Measurements from ENCODE around the gene TULP3. TPM values are rescaled to one million over a fixed set of nuclear protein-coding genes. Genes with fewer than 3 reads are reported as not detected.
A peak's percentile ranks its signal among the peaks of the same experiment; 100 is the strongest.

The TULP3 gene, protein sequence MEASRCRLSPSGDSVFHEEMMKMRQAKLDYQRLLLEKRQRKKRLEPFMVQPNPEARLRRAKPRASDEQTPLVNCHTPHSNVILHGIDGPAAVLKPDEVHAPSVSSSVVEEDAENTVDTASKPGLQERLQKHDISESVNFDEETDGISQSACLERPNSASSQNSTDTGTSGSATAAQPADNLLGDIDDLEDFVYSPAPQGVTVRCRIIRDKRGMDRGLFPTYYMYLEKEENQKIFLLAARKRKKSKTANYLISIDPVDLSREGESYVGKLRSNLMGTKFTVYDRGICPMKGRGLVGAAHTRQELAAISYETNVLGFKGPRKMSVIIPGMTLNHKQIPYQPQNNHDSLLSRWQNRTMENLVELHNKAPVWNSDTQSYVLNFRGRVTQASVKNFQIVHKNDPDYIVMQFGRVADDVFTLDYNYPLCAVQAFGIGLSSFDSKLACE
- 22.1 and 23.3 TPM in 2 replicates for total RNA-seq (2012; rRNA removed)

- no peaks in the 10 kb centered on the region for H3K9me3 ChIP-seq (replicated peaks; ENCODE audit: low read length)
Observed at GRCh38 chr12:2890388-2891239, at the start of gene TULP3. TULP3 (plus strand) TSS chr12:2890891; CDS start chr12:2890948, 57 bp downstream.

GRCh38 chr12:2841056-2841650 lies 49.5 kb upstream of the TULP3 start:
- no peaks in the 10 kb centered on the region for H3K9me3 ChIP-seq (replicated peaks; ENCODE audit: low read length)
- no peak overlapping the region for H3K4me3 ChIP-seq (ENCODE audit: low read length)
- H3K9ac ChIP-seq (ENCODE audit: low read depth, low read length): no peak overlapping the region
- peaks cover 15% of the 10 kb centered on the region for H3K4me1 ChIP-seq (ENCODE audit: control insufficient read depth, insufficient read depth, low read length)
- no peaks in the 10 kb centered on the region for H3K36me3 ChIP-seq (ENCODE audit: insufficient read depth, low read length)
- no peaks in the 10 kb centered on the region for H3K27me3 ChIP-seq (ENCODE audit: control insufficient read depth, insufficient read depth, low read length)
- no peak overlapping the region for H3K4me2 ChIP-seq (ENCODE audit: low read length)

More at GRCh38 chr12:2890388-2891239, at the start of gene TULP3:
- H3K4me1 ChIP-seq (ENCODE audit: control insufficient read depth, insufficient read depth, low read length): peaks cover 27% of the 10 kb centered on the region
- H3K4me3 ChIP-seq (ENCODE audit: low read length): peak within 1 kb of the TSS; percentile 98
- H3K36me3 ChIP-seq (ENCODE audit: insufficient read depth, low read length): peaks cover 13% of the 10 kb centered on the region
- H3K4me2 ChIP-seq (ENCODE audit: low read length): peak within 1 kb of the TSS; percentile 88
- H3K9ac ChIP-seq (ENCODE audit: low read depth, low read length): peak within 1 kb of the TSS; percentile 94
- no peaks in the 10 kb centered on the region for H3K27me3 ChIP-seq (ENCODE audit: control insufficient read depth, insufficient read depth, low read length)

DNA sequence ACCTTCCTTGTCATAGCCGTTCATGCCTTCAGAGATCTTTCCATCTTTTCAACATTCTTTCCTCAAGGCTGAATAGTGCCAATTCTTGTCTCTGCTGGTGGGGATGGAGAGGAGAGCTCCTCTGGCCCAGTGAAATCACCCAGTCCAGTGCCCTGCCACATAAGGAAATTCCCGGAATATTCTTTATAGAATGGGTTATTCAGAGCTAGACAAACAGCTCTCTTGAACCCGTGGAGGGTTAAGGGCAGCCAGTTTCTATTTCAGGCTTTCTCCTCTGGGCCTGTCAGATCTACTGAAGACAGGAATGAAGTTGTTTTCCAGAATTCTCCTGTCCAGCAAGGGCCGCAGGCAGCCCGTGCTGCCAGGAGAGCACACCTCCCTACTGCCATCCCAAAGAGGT lies 47.7 kb upstream of the TULP3 start:
- peaks cover 19% of the 10 kb centered on the region for H3K4me1 ChIP-seq (ENCODE audit: control insufficient read depth, insufficient read depth, low read length)
- H3K36me3 ChIP-seq (ENCODE audit: insufficient read depth, low read length): no peaks in the 10 kb centered on the region
- H3K9ac ChIP-seq (ENCODE audit: low read depth, low read length): no peak overlapping the region
- H3K27me3 ChIP-seq (ENCODE audit: control insufficient read depth, insufficient read depth, low read length): no peaks in the 10 kb centered on the region
- H3K4me2 ChIP-seq (ENCODE audit: low read length): no peak overlapping the region
- no peaks in the 10 kb centered on the region for H3K9me3 ChIP-seq (replicated peaks; ENCODE audit: low read length)
- H3K4me3 ChIP-seq (ENCODE audit: low read length): no peak overlapping the region

DNA sequence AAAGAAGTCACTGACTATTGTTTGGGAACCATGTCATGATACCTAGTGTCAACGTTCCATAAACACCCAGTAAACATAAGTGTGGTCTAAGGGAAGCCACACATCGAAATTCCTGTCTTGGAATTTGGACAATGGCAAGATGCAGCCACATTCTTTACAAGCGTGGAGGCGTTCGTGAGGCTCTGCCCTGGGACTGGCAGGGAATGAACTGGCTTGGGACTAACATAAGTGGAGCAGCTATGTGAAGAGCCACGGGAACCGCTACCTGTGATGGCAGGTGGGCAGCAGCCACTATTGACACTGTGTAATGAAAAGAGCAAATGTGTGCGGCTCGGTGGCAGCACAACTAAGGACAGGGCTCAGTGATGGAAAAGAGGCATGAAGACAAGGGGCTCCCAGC lies 45.9 kb upstream of the TULP3 start:
- H3K27me3 ChIP-seq (ENCODE audit: control insufficient read depth, insufficient read depth, low read length): no peaks in the 10 kb centered on the region
- H3K4me1 ChIP-seq (ENCODE audit: control insufficient read depth, insufficient read depth, low read length): peaks cover 19% of the 10 kb centered on the region
- H3K4me2 ChIP-seq (ENCODE audit: low read length): peak overlapping the region; percentile 4
- H3K36me3 ChIP-seq (ENCODE audit: insufficient read depth, low read length): no peaks in the 10 kb centered on the region
- no peak overlapping the region for H3K4me3 ChIP-seq (ENCODE audit: low read length)
- H3K9ac ChIP-seq (ENCODE audit: low read depth, low read length): no peak overlapping the region
- H3K9me3 ChIP-seq (replicated peaks; ENCODE audit: low read length): no peaks in the 10 kb centered on the region

- Histone ChIP-seq H3K9ac (ENCODE audit: low read depth, low read length) (no peak overlapping the region), H3K9me3 (replicated peaks; ENCODE audit: low read length) (no peaks in the 10 kb centered on the region), H3K4me3 (ENCODE audit: low read length) (no peak overlapping the region), H3K4me2 (ENCODE audit: low read length) (peak overlapping the region; percentile 4), H3K36me3 (ENCODE audit: insufficient read depth, low read length) (no peaks in the 10 kb centered on the region), H3K27me3 (ENCODE audit: control insufficient read depth, insufficient read depth, low read length) (no peaks in the 10 kb centered on the region), H3K4me1 (ENCODE audit: control insufficient read depth, insufficient read depth, low read length) (peaks cover 19% of the 10 kb centered on the region)
Observed at GRCh38 chr12:2845280-2845679, 45.4 kb upstream of the TULP3 start.

- H3K36me3 ChIP-seq (ENCODE audit: insufficient read depth, low read length): no peaks in the 10 kb centered on the region
- no peaks in the 10 kb centered on the region for H3K9me3 ChIP-seq (replicated peaks; ENCODE audit: low read length)
- H3K27me3 ChIP-seq (ENCODE audit: control insufficient read depth, insufficient read depth, low read length): no peaks in the 10 kb centered on the region
- H3K9ac ChIP-seq (ENCODE audit: low read depth, low read length): no peak overlapping the region
- no peak overlapping the region for H3K4me3 ChIP-seq (ENCODE audit: low read length)
- H3K4me1 ChIP-seq (ENCODE audit: control insufficient read depth, insufficient read depth, low read length): no peaks in the 10 kb centered on the region
- no peak overlapping the region for H3K4me2 ChIP-seq (ENCODE audit: low read length)
Observed at GRCh38 chr12:2851931-2852330, 38.8 kb upstream of the TULP3 start.

- no peak overlapping the region for H3K9ac ChIP-seq (ENCODE audit: low read depth, low read length)
- H3K4me2 ChIP-seq (ENCODE audit: low read length): peak overlapping the region; percentile 57
- H3K4me3 ChIP-seq (ENCODE audit: low read length): no peak overlapping the region
- peaks cover 12% of the 10 kb centered on the region for H3K36me3 ChIP-seq (ENCODE audit: insufficient read depth, low read length)
- no peaks in the 10 kb centered on the region for H3K4me1 ChIP-seq (ENCODE audit: control insufficient read depth, insufficient read depth, low read length)
- H3K9me3 ChIP-seq (replicated peaks; ENCODE audit: low read length): no peaks in the 10 kb centered on the region
- no peaks in the 10 kb centered on the region for H3K27me3 ChIP-seq (ENCODE audit: control insufficient read depth, insufficient read depth, low read length)
Observed at GRCh38 chr12:2853626-2854025, 37.1 kb upstream of the TULP3 start.

DNA sequence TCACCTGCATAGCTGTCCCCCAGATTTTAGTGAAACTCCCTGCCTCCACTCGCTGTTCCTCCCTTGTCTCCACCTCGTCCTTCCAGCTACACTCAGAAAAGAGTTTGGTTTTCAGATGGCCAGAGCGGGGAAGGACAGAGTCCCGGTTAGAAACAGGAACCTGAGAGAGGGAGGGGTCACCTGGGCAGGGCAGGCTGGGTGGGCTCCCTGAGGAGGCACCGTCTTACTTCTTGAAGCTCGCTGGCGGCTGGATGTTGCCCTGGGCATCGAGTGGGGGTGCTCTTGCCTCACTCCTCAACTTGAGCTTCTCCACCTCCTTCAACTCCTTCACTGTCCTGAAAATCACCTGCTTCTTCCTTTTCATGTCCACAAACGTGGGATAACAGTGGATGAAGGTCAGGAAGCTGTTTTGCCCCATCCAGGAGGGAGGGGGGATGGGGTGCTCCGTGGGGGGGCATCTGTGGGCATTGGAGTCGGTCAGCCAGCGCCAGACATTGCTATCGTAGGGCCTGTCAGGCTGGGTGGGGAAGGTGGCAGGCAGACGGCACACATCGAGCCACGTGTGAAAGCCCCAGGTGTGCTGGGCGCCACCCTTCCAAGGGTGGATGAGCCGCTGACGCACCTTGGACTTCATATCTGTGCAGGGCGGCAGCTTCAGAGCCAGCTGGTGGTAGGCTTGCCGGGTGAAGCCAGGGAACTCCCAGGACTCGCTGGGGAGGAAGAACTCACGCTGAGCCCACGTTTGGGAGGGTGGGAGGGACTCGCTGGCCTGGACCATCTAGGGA lies 35.8 kb upstream of the TULP3 start:
- Histone ChIP-seq H3K9me3 (replicated peaks; ENCODE audit: low read length) (no peaks in the 10 kb centered on the region), H3K9ac (ENCODE audit: low read depth, low read length) (no peak overlapping the region), H3K4me3 (ENCODE audit: low read length) (no peak overlapping the region), H3K27me3 (ENCODE audit: control insufficient read depth, insufficient read depth, low read length) (no peaks in the 10 kb centered on the region), H3K36me3 (ENCODE audit: insufficient read depth, low read length) (peaks cover 22% of the 10 kb centered on the region), H3K4me1 (ENCODE audit: control insufficient read depth, insufficient read depth, low read length) (no peaks in the 10 kb centered on the region), H3K4me2 (ENCODE audit: low read length) (no peak overlapping the region)

GRCh38 chr12:2855546-2855945 lies 35.1 kb upstream of the TULP3 start:
- no peak overlapping the region for H3K4me2 ChIP-seq (ENCODE audit: low read length)
- H3K4me1 ChIP-seq (ENCODE audit: control insufficient read depth, insufficient read depth, low read length): no peaks in the 10 kb centered on the region
- H3K4me3 ChIP-seq (ENCODE audit: low read length): no peak overlapping the region
- H3K9ac ChIP-seq (ENCODE audit: low read depth, low read length): no peak overlapping the region
- no peaks in the 10 kb centered on the region for H3K27me3 ChIP-seq (ENCODE audit: control insufficient read depth, insufficient read depth, low read length)
- H3K9me3 ChIP-seq (replicated peaks; ENCODE audit: low read length): no peaks in the 10 kb centered on the region
- peaks cover 27% of the 10 kb centered on the region for H3K36me3 ChIP-seq (ENCODE audit: insufficient read depth, low read length)

- Histone ChIP-seq H3K4me3 (ENCODE audit: low read length) (no peak overlapping the region), H3K4me2 (ENCODE audit: low read length) (no peak overlapping the region), H3K9me3 (replicated peaks; ENCODE audit: low read length) (no peaks in the 10 kb centered on the region), H3K27me3 (ENCODE audit: control insufficient read depth, insufficient read depth, low read length) (no peaks in the 10 kb centered on the region), H3K36me3 (ENCODE audit: insufficient read depth, low read length) (peaks cover 27% of the 10 kb centered on the region), H3K4me1 (ENCODE audit: control insufficient read depth, insufficient read depth, low read length) (no peaks in the 10 kb centered on the region), H3K9ac (ENCODE audit: low read depth, low read length) (no peak overlapping the region)
Observed at GRCh38 chr12:2856051-2856450, 34.6 kb upstream of the TULP3 start.

DNA sequence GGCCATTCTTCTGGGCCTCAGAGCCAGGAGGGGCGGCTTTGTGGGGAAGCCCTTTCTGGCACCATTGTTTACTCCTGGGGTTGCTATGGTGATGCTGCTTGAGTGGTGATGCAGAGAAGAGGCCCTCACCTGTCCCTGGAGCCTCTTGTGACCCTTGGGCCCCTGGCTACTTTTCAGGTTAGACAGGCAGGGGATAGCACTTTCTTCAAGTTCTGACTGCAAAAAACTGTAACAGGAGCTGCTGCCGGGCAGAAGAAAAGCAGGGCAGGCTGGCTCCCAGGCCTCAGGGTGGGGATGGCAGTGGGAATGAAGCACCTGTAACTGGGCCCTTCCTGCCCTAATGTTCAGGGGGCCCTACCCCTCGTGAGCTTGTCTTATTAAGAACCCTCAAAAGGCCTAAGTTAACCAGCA lies 33.7 kb upstream of the TULP3 start, which contains the start of gene TEX52:
Gene TEX52 (minus strand): TSS at position 19 of the 411 bp plus-strand sequence. CDS start 13 bp downstream, at position 6.
- H3K9ac ChIP-seq (ENCODE audit: low read depth, low read length): no peak within 1 kb of the TSS

More for the DNA sequence above, 33.7 kb upstream of the TULP3 start, which contains the start of gene TEX52:
- Histone ChIP-seq H3K4me3 (ENCODE audit: low read length) (no peak within 1 kb of the TSS), H3K27me3 (ENCODE audit: control insufficient read depth, insufficient read depth, low read length) (no peaks in the 10 kb centered on the region), H3K9me3 (replicated peaks; ENCODE audit: low read length) (no peaks in the 10 kb centered on the region), H3K36me3 (ENCODE audit: insufficient read depth, low read length) (peaks cover 27% of the 10 kb centered on the region), H3K4me1 (ENCODE audit: control insufficient read depth, insufficient read depth, low read length) (no peaks in the 10 kb centered on the region), H3K4me2 (ENCODE audit: low read length) (no peak within 1 kb of the TSS)

Measured in skeletal muscle satellite cell (primary cell).